ENCODE measurements around the gene PRG3. TPM values are rescaled to one million over a fixed set of nuclear protein-coding genes. Genes with fewer than 3 reads are reported as not detected.

PRG3 gene
- total RNA-seq, 1 experiment from 2014 or later = not detected

- ChIA-PET POLR2A (ENCODE audit: unreplicated experiment) (no interaction called here), CTCF (no interaction called here)
- intact Hi-C loops (cut with micrococcal nuclease; ENCODE audit: unreplicated experiment) = no loop called here
Observed at GRCh38 chr11:57332694-57333440, 48.1 kb downstream of the PRG3 start.

GRCh38 chr11:57331720-57332119, 49.2 kb downstream of the PRG3 start:
- no TSS peak for BruUV-seq (replicated peaks)
- CTCF ChIA-PET = no interaction called here

More at GRCh38 chr11:57332694-57333440, 48.1 kb downstream of the PRG3 start:
- H2AFZ ChIP-seq = no peak overlapping the region
- H3K36me3 ChIP-seq (ENCODE audit: low read depth) = peaks cover 64% of the 10 kb centered on the region
- no peak overlapping the region for H3K27ac ChIP-seq
- BruUV-seq (replicated peaks) = no TSS peak
- H3K27me3 ChIP-seq (ENCODE audit: insufficient read depth, low read depth) = no peaks in the 10 kb centered on the region
- H3K4me2 ChIP-seq = no peak overlapping the region
- H3K79me2 ChIP-seq (ENCODE audit: low read depth) = peaks cover 45% of the 10 kb centered on the region
- TF ChIP-seq EZH2 (IDR thresholded peaks at IDR 0.05; ENCODE audit: low read depth) (no peak), CTCF (conservative IDR thresholded peaks at IDR 0.05) (no peak)
- H3K4me1 ChIP-seq (replicated peaks; ENCODE audit: insufficient read depth) = peaks cover 19% of the 10 kb centered on the region
- H3K4me3 ChIP-seq = no peak overlapping the region
- no peaks in the 10 kb centered on the region for H4K20me1 ChIP-seq (ENCODE audit: insufficient read depth)
- DNase-seq = no peak
- H3K9me3 ChIP-seq (ENCODE audit: insufficient read depth, low read depth) = no peaks in the 10 kb centered on the region
- H3F3A ChIP-seq (ENCODE audit: insufficient read depth, low read depth) = peaks cover 4% of the 10 kb centered on the region; the same call in 1 of the 2 replicates
- H3K9me2 ChIP-seq (ENCODE audit: insufficient read depth) = no peaks in the 10 kb centered on the region

GRCh38 chr11:57330029-57330428, 50.9 kb downstream of the PRG3 start:
- no TSS peak for BruUV-seq (replicated peaks)
- Histone ChIP-seq H3K9me2 (ENCODE audit: insufficient read depth) (no peaks in the 10 kb centered on the region), H3K27me3 (ENCODE audit: insufficient read depth, low read depth) (no peaks in the 10 kb centered on the region), H4K20me1 (ENCODE audit: insufficient read depth) (no peaks in the 10 kb centered on the region), H3K79me2 (ENCODE audit: low read depth) (peaks cover 34% of the 10 kb centered on the region), H3F3A (ENCODE audit: insufficient read depth, low read depth) (peaks cover 31% of the 10 kb centered on the region), H3K4me2 (no peak overlapping the region), H3K27ac (no peak overlapping the region), H3K9me3 (ENCODE audit: insufficient read depth, low read depth) (no peaks in the 10 kb centered on the region), H3K4me3 (no peak overlapping the region), H3K36me3 (ENCODE audit: low read depth) (peaks cover 78% of the 10 kb centered on the region), H2AFZ (no peak overlapping the region), H3K4me1 (replicated peaks; ENCODE audit: insufficient read depth) (peaks cover 30% of the 10 kb centered on the region)
- intact Hi-C loops (cut with micrococcal nuclease; ENCODE audit: unreplicated experiment) = no loop called here
- TF ChIP-seq CTCF (conservative IDR thresholded peaks at IDR 0.05) = no peak
- ChIA-PET POLR2A (ENCODE audit: unreplicated experiment) (no interaction called here), CTCF (no interaction called here)
- DNase-seq = no peak

More at GRCh38 chr11:57331720-57332119, 49.2 kb downstream of the PRG3 start:
- no peaks in the 10 kb centered on the region for H3K27me3 ChIP-seq (ENCODE audit: insufficient read depth, low read depth)
- no peak for TF ChIP-seq CTCF (conservative IDR thresholded peaks at IDR 0.05)
- TF ChIP-seq EZH2 (IDR thresholded peaks at IDR 0.05; ENCODE audit: low read depth) = no peak
- peaks cover 45% of the 10 kb centered on the region for H3K79me2 ChIP-seq (ENCODE audit: low read depth)
- H3K4me3 ChIP-seq = no peak overlapping the region
- H3K4me1 ChIP-seq (replicated peaks; ENCODE audit: insufficient read depth) = peaks cover 24% of the 10 kb centered on the region
- H3K4me2 ChIP-seq = no peak overlapping the region
- no peaks in the 10 kb centered on the region for H3K9me3 ChIP-seq (ENCODE audit: insufficient read depth, low read depth)
- DNase-seq = no peak
- peaks cover 14% of the 10 kb centered on the region for H3F3A ChIP-seq (ENCODE audit: insufficient read depth, low read depth)
- peaks cover 76% of the 10 kb centered on the region for H3K36me3 ChIP-seq (ENCODE audit: low read depth)
- no peak overlapping the region for H2AFZ ChIP-seq
- intact Hi-C loops (cut with micrococcal nuclease; ENCODE audit: unreplicated experiment) = no loop called here
- no peak overlapping the region for H3K27ac ChIP-seq
- H3K9me2 ChIP-seq (ENCODE audit: insufficient read depth) = no peaks in the 10 kb centered on the region
- POLR2A ChIA-PET (ENCODE audit: unreplicated experiment) = no interaction called here
- H4K20me1 ChIP-seq (ENCODE audit: insufficient read depth) = no peaks in the 10 kb centered on the region

Data from PC-9 (cell line).